Type B pancreatic cell (in vitro differentiated cells): Measurements from ENCODE around the gene SLC46A1. TPM values are rescaled to one million over a fixed set of nuclear protein-coding genes. Genes with fewer than 3 reads are reported as not detected.

Experiments
- DNase-seq: peaks from one replicate; pipeline ENCODE4 v3.0.0; 2021; ENCODE audit warnings: mixed read lengths; ENCODE audit not compliant: unreplicated experiment; ENCODE audit errors: extremely low spot score
- H3K27ac Mint-ChIP-seq: 2 replicates; pipeline ENCODE4 v1.8.0; 2021; ENCODE audit warnings: mild to moderate bottlenecking, mixed read lengths
- H3K27me3 Mint-ChIP-seq: 2 replicates; pipeline ENCODE4 v1.8.0; 2021; ENCODE audit warnings: mixed read lengths
- H3K36me3 Mint-ChIP-seq: 2 replicates; pipeline ENCODE4 v1.8.0; 2021; ENCODE audit warnings: mixed read lengths
- H3K4me1 Mint-ChIP-seq: one replicate; pipeline ENCODE4 v1.8.0; 2021; ENCODE audit warnings: mixed read lengths; ENCODE audit not compliant: unreplicated experiment
- H3K4me3 Mint-ChIP-seq: 2 replicates; pipeline ENCODE4 v1.8.0; 2021; ENCODE audit warnings: mild to moderate bottlenecking, mixed read lengths
- H3K9me3 Mint-ChIP-seq: 2 replicates; pipeline ENCODE4 v1.8.0; 2021; ENCODE audit warnings: mixed read lengths
- total RNA-seq: library from RNA; stranded (reverse); gene quantifications from 2 replicates; pipeline ENCODE4 v1.2.1, GENCODE V29; 2021; ENCODE audit warnings: low replicate concordance
- TF ChIP-seq, protein P1 (sequence below): fragments of 200-600 bp; sonication (generic); conservative IDR thresholded peaks from 2 replicates; pipeline ENCODE4 v1.5.0; 2021; ENCODE audit warnings: antibody characterized with exemption, mild to moderate bottlenecking

SLC46A1 gene
- total RNA-seq, 1 donor from 2014 or later: 21.9 TPM

DNA sequence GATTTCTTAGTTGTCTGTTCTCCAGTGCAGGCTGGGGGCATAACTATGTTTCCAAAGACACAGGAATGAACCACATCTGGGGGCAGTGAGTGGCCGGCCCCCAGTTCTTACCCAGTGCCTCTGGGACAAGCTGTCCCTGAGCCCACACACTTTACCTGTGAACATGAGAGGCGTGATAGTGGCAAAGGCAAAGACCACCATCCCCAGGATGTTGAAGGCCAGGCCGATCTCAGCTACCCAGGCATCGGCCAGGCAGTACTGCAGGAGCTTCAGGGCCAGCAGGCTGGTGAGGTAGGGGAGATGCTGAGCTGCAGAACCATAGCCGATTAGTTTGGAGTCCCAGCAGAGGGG, 1.6 kb downstream of the SLC46A1 start:
- peaks cover 23% of the 10 kb centered on the region for H3K4me1 Mint-ChIP-seq
- H3K4me3 Mint-ChIP-seq: peak overlapping the region; percentile 90
- peaks cover 3% of the 10 kb centered on the region for H3K27me3 Mint-ChIP-seq
- DNase-seq: no peak
- no peaks in the 10 kb centered on the region for H3K9me3 Mint-ChIP-seq
- no peak overlapping the region for H3K27ac Mint-ChIP-seq
- TF ChIP-seq, protein P1, sequence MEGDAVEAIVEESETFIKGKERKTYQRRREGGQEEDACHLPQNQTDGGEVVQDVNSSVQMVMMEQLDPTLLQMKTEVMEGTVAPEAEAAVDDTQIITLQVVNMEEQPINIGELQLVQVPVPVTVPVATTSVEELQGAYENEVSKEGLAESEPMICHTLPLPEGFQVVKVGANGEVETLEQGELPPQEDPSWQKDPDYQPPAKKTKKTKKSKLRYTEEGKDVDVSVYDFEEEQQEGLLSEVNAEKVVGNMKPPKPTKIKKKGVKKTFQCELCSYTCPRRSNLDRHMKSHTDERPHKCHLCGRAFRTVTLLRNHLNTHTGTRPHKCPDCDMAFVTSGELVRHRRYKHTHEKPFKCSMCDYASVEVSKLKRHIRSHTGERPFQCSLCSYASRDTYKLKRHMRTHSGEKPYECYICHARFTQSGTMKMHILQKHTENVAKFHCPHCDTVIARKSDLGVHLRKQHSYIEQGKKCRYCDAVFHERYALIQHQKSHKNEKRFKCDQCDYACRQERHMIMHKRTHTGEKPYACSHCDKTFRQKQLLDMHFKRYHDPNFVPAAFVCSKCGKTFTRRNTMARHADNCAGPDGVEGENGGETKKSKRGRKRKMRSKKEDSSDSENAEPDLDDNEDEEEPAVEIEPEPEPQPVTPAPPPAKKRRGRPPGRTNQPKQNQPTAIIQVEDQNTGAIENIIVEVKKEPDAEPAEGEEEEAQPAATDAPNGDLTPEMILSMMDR: no peak
- peaks cover 5% of the 10 kb centered on the region for H3K36me3 Mint-ChIP-seq

DNA sequence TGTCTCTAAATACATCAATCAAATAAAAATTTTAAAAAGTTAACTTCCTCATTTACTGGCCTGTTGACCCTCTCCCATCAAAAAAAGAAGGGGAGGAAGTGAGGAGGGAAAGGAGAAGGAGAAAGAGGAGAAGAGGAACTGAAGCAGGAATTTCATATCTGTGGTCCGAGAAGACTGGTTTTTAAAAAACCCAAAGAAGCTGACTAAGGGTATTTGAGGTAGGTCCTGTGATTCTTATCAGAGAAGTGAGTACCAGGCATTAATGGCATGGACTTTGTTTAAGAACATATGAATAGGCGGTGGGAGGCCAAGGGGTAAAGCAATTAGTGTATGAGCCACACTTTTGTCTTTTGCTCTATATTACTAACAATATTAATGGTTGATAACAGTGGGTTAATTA, 2.0 kb downstream of the SLC46A1 start:
- no peak for DNase-seq
- TF ChIP-seq, protein P1: no peak
- peaks cover 5% of the 10 kb centered on the region for H3K36me3 Mint-ChIP-seq
- peaks cover 23% of the 10 kb centered on the region for H3K4me1 Mint-ChIP-seq
- H3K9me3 Mint-ChIP-seq: no peaks in the 10 kb centered on the region
- no peak overlapping the region for H3K27ac Mint-ChIP-seq
- peaks cover 3% of the 10 kb centered on the region for H3K27me3 Mint-ChIP-seq
- peak overlapping the region; percentile 90 for H3K4me3 Mint-ChIP-seq

DNA sequence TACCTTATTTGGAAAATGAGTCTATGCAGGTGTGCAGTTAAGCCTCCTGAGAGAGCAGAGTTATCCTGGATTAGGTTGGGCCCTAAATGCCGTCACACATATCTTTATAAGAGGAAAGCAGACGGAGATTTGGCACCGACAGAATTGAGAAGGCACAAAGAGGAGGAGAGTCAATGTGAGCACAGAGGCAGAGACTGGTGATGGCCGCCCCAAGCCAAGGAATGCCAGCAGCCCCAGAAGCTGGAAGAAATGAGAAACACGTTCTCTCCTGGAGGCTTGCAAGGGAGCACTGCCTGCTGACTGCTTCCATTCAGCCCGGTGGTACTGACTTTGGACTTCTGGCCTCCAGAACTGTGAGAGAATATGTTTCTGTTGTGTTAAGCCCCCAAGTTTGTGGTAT, 3.2 kb downstream of the SLC46A1 start:
- Mint-ChIP-seq H3K27me3 (no peaks in the 10 kb centered on the region), H3K4me3 (no peak overlapping the region), H3K4me1 (peaks cover 26% of the 10 kb centered on the region), H3K27ac (no peak overlapping the region), H3K9me3 (no peaks in the 10 kb centered on the region), H3K36me3 (peaks cover 5% of the 10 kb centered on the region)
- TF ChIP-seq, protein P1: no peak
- no peak for DNase-seq

DNA sequence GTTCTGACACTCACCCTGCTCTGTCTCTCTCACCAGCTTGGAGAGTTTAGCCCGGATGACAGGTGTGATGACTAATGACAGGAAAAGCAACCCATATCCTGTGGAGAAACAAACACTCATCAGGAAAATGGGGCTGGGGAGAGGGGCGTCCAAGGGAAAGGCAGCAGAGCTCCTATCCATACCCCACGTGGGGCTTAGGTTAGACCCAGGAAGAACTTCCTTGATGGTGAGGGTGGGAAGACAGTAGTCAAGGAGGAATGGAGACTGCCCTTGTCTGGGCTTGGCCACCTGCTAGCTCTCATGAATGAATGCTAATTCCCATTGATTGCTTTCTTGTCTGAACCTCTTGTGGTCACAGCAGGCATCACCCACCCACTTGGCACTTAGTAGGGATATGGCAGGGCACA, 3.8 kb downstream of the SLC46A1 start:
- no peak overlapping the region for H3K27ac Mint-ChIP-seq
- H3K4me3 Mint-ChIP-seq: no peak overlapping the region
- DNase-seq: no peak
- TF ChIP-seq, protein P1: no peak
- H3K27me3 Mint-ChIP-seq: no peaks in the 10 kb centered on the region
- H3K4me1 Mint-ChIP-seq: peaks cover 21% of the 10 kb centered on the region
- H3K36me3 Mint-ChIP-seq: peaks cover 5% of the 10 kb centered on the region
- H3K9me3 Mint-ChIP-seq: no peaks in the 10 kb centered on the region

DNA sequence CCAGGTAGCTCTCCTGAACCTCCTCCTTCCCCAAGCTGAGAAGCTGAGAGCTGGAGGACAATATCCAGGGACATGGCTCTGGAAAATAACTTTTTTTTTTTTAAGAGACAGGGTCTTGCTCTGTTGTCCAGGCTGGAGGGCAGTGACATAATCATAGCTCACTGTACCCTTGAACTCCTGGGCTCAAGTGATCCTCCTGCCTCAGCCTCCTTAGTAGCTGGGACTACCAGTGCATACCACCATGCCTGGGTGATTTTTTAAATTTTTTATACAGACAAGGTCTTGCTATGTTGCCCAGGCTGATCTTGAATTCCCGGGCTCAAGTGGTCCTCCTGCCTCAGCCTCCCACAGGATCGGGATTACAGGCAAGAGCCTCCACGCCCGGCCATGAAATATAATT, 6.2 kb downstream of the SLC46A1 start:
- Mint-ChIP-seq H3K27ac (no peak overlapping the region), H3K27me3 (no peaks in the 10 kb centered on the region), H3K4me3 (no peak overlapping the region), H3K36me3 (peaks cover 5% of the 10 kb centered on the region), H3K4me1 (peaks cover 16% of the 10 kb centered on the region), H3K9me3 (no peaks in the 10 kb centered on the region)
- no peak for DNase-seq
- TF ChIP-seq, protein P1: no peak
